NOMO-1 treated with dmso at 0.1 percent for 144 hours (cell line): ENCODE results near the gene COPG2.

Source experiments
- DNase-seq: peaks from one replicate; lab custom pipeline; 2025; ENCODE audit not compliant: unreplicated experiment; lab: John Stamatoyannopoulos, UW

The COPG2 gene

DNA sequence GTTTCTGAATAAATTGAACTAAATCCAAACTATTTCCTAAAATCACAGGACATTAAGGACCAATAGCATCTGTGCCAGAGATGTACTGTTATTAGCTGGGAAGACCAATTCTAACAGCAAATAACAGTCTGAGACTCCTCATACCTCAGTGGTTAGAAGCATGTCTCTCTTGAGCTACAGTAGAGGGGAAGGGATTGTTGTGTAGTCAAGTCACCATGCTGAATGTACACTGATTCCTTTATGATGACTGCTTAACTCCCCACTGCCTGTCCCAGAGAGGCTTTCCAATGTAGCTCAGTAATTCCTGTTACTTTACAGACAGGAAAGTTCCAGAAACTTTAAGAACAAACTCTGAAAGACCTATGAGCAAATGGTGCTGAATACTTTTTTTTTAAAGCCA lies 162.8 kb downstream of the COPG2 start:
- DNase-seq: no peak

DNA sequence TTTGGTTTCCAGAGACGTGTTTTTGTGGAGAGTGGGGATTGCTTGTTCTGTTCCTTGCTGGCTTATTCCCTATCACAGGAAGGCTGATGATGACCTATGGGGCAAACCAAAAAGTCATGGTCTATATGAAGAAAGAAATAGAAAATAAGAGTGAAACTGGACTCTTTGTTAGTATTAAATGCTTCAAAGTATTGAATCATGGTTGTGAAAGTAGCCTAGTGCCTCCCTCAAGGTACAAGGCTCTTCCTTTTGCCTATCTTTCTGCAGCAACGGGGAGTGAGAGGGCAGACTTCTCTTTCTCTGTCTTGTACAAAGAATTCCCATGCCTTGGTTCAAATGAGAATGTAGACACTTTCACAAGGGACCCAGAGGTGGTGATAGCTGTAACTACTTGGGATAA lies 167.6 kb downstream of the COPG2 start:
- DNase-seq: no peak

DNA sequence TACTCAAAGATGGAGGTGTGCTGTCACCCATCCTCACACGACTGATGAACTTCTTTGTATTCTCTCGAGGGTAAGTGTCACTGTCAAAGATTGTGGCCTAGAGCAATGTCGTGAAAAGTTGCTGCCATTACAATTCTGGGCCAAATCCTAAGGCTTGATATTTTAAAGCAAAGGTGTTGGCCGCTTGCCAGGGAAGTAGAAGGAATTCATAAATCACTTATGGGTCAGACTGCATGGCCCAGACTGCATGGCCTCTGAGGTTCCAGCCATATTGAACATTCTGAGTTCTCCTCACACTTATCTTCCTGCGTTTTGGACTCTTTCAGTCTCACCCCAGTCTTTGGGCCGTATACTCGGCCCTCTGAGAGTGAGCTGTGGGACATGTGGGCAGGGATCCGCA lies 168.1 kb downstream of the COPG2 start:
- no peak for DNase-seq

DNA sequence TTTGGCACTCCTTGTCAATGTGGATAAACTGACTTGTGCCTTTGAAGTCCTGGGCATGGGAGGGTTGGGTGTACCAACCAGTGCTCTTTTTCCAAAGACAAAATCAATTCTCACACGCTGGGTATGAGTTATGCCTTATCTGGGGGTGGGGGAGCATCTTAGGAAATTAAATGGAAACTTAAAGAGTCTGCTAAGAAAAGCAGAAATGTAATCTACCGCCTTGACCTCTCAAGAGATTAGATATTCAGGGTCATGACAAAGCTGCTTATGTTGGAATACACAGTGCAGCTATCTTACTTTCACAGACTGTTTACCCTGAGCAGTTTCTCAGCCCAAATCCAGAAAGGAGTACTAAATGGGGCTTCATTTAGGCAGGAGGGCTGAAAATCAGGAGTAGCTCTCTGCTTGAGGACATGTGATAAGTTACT lies 174.1 kb downstream of the COPG2 start:
- DNase-seq: no peak

DNA sequence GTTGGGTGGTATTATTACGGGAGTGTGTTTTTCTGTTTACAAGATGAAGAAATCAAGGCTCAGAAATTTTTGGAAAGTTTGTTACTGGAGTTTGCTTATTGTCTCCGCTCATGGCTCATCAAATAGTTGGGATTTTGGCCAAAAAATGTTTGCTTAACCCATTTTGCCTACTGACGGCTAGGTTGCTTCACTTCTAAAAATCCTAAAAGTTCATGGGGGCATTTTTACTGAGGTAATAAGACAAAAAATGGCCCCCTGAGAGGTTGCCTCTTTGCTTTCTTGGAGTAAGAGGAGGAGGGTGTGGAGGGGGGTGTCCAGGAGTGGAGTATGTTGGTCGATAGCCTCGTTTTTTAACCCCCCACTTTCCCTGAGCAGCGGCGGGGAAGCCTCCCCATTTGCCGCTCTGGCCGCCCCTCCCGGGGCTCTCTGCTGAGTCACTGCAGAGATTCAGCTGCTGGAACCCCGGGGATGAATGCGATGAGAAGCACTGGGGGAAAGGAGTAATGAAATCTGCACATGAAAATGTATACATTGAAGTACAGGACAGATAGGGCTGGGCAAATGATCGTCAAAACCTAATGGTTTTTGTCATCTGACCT lies 175.2 kb downstream of the COPG2 start:
- DNase-seq: no peak

DNA sequence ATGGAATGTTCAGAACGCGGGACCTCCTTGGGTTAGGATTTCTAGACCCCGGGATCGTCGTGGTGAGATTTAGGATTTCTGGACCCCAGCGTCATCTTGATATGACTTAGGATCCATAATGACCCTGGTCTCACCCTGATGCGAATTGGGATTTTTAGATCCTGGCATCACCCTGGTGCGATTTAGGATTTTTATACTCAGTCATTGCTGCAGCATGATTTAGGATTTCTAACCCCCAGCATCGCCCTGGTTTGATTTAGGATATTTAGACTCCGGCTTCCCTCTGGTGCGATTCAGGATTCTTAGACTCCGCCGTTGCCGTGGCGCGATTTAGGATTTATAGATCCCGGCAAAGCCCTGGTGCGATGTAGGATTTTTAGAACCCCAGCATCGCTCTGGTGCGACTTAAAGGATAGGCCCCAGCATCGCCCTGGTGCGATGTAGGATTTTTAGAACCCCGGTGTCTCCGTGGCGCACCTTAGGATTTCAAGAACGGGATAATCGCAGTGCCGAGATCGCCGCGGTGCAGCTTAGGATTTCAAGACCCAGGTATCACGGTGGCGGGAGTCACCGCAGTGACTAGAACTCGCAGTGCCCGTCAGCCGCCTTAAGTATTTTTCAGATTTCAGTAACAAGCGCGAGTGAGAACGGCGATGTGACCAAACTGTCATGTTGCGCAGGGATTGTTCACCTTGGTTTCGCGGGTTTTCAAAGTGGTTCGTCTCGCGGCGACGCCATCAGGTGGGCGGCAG lies 175.8 kb downstream of the COPG2 start:
- DNase-seq: no peak

DNA sequence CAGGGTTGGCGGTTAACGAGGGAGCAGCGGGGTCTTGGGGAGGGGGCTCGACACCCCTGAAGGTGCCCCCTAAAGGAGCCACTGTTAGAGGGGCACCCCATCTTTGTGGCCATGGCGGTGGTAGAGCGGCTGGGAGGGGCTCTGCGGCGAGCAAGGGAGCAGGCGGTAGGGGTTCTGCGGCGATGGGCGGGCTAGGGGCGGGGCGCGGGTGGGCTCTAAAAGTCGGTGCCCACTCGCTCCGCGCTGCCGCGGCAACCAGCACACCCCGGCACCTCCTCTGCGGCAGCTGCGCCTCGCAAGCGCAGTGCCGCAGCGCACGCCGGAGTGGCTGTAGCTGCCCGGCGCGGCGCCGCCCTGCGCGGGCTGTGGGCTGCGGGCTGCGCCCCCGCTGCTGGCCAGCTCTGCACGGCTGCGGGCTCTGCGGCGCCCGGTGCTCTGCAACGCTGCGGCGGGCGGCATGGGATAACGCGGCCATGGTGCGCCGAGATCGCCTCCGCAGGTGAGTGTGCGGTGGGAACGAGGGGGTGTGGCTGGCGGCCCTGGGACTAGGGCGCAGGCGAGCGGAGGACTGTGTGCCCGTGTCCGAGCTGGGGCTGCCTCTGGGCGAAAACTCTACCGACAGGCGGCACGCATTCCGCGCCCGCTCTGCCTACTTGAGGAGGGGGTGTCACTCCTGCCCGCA lies 176.6 kb downstream of the COPG2 start, which contains the start of gene MEST:
TSS of gene MEST (plus strand) at position 245 of the 682 bp plus-strand sequence. CDS start at position 474, 229 bp downstream.
- DNase-seq: no peak

DNA sequence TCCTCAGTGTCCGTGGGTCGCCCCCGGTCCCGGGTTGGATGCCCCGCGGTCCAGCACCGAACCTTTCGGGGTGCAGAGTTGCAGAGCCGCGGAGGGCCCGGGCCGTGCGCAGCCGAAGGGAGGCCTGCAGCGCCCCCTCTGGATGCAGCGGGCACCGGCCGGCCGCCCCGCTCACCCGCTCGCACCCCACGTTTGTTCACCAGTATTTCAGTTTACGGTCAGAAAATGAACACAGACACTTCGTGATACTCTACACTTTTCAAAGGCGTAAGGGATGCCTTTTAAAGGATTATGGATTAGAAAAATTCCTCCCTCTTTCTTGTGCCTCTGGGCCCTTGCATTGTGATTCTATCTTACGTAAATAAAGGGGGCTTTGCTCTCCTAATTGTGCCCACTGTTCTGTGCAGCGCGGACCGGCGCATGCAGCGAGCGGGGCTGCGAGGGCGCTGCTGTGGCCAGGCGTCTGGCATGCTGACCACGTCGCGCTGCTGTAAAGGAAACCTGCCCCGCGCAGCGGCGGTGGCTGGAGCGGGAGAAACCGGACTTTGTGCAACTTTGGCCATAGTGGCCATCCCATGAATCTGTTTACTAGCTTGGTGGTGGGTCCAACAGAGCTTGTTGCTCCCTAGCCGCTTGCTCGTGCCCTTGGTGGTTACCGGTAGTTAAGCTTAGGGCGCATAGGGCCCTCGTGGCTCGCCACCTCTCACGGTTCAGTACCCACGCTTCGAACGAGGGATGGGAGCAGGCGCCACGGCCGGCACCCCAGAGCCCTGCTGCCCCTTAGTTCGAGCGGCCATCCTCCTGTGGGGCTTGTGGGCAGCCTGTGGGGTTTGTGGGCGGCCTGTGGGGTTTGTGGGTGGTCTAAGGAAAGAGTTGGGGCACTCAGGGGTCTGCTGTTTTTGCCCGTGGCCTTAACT lies 177.4 kb downstream of the COPG2 start:
- DNase-seq: peak; percentile 5

DNA sequence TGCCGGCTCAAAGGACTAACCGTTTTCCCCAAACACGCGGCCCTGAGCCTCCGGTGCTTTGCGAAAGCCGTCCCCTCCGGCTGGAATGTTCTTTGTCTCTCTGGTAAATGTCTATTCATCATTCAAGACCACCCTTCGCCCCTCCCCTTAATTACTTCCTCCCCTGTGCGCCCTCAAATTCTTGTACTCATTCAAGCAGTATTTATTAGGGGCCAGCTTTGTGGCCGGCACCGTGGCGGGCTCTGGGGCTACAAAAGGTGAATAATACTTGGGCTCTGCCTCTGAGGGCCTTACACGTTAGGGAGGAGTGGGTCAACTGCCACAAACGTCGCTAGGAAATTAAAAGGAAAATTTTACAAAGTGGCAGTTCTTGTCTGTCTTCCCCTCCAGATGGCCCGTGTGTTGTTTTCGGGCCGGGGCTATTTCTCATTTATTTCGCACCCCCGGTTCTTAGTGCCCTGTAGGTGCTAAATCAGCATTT lies 178.2 kb downstream of the COPG2 start:
- DNase-seq: no peak

DNA sequence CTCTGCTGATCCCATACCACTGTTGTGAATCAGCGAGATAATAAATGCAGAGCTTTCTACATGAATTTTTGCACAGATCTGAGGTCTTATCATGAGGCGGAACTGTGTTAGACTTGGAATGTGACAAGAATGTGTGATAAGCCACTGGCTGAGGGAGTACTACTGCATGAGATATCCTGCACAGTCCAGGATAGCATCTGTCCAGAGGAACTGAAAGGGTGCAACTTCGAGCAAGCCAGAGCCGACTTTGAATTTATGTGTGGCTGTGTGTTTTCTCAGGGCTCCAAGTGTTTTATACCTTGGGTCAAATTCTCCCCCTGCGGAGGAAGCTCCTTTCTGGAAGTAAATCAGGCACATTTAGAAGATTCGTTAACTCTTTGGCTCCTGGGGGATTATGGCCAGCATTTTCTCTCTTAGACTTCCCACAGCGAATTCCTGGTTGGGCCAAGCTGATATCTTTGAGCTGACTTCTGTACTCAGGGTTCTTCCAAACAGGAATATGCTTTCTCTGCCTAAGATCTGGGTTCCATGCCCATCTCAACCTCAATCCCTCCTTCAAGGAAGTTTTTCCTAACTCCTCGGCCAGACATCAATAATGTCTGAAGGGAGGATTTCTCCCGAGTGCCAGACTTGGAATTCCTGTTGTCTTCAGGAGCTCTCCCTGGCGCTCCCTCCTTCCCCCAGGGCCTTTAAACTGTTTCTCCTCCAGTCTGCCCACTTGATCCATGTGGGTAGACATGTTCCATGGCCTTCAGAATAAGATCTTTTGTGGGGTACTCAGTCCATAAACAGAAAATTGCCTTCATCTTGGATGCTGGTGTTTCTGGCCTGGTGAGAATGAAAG lies 179.2 kb downstream of the COPG2 start:
- no peak for DNase-seq

DNA sequence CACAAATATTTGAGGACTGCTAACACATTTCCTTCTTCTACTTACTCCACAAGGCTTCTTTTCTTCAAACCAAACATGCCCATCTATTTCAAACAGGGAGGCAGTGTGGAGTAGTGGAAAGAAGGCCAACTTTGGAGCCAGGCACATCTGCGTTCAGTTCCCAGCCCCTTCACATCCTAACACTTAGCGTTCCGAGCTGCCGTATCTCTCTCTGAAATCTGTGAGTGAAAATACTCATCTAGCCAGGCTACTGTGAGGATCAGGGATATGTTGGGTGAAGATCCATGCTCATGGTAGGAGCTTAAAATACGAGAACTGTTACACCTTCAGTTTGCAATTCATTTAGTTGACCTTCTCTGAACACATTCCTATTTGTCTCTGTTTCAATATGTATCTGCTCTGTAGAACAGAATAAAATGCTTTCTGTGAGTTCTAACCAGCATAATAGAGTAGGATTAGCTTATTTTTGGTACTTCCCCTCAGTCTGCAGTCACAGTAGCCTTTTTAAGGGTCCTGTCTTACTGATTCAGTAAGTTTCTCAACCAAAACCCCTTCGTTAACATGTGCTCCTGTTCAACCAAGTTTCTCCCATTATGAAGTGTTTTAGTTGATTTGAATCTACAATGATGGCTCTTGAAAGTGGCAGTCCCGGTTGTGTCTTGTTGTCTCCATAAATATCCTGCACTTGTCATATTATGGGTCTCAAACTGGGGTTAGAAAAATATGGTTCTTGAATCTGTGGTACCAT lies 180.0 kb downstream of the COPG2 start:
- DNase-seq: no peak

DNA sequence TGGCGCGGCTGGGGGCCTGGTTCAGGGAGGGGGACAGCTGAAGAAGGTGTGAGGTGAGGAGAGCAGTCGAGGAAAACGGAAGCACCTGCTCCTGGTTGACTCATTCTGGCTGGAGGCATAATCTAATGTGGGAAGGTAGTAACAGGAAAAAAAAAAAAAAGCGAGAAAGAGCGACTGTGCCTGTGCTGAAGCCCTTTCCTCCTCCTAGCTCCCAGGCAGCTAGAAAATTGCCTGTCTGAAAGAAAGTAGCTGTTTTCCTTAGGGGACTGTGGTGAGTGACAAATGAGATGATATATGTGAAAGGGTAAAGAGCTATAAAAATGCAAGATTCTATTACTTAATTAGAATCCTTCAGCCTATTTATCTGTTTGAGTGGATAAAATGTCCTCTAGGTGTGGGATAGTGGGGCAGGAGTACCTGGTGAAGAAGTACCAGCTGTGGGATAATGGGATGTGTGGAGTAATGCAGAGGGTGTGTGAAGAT lies 181.6 kb downstream of the COPG2 start:
- no peak for DNase-seq

DNA sequence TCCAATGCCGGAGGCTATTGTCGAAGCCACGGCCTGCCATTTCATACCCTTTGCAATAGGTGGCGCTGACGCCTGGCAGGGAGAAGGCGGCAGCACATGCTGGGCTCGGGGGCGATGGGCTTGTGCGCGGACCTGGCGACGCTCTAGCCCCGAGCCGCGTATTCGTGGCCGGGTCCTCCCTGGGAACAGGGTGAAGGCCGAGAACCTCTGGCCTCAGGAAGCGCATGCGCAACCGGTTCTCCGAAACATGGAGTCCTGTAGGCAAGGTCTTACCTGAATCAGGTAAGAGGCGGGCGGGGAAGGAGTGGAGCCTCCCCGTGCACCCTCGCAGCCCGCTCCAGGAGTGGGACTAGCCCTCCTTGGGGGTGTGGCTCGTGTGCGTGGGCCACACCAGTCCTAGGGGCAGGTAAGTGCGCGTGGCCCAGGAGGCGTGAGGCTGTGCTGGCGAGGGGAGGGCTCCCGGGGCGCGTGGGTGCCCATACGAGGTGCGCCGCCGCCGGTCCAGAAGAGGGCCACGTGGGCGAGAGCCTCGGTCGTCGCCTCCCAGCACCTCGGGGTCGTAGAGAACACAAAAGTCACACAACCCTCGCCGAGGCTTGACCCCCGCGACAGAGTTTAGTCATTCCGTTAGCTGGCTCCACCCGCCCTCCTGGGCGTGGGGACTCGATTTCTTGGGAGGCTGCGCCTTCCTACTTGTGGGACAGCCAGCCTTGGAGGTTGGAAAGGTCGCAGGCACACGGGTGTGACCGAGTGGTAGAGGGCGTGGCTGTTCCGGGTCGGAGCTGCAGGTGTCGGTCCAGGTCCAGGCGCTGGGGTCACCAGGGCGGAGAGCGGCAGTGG lies 182.2 kb downstream of the COPG2 start:
- DNase-seq: peak; percentile 30

DNA sequence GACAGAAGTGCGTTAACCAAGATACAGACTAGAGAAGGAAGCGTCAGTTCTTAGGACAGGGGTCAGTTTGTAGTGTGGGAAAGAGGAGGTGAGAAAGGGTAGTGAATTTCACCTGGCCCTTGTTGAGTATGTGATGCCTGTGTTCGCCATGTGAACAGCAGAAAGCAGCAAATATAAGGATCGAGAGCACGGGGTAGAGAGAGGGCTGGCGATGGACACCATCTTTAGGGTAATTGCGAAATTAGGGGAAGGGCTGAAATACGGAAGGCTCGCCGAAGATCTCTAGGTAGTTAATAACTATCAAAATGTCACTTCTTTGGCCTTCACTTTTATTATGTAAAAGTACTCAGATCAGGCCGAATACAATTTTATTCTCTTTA lies 182.8 kb downstream of the COPG2 start:
- no peak for DNase-seq

DNA sequence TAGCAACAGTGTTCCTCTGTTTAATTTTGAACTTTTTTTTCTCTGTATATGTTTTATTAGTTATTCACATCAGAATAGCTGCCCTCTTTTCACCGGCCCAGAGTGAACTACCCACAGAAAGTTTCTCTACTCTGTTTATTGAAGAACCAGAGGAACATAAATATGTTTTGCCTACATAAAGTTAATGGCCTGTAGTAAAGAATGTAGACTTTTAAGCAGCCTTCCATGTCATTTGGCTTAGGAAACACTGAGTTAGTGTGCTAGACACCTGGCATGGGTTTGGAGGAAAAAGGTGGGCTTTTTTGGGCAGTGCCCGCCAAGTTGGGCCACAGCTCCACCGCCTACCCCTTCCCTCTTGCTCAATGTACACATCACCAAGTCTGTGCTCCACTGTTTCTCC lies 185.5 kb downstream of the COPG2 start:
- DNase-seq: no peak

DNA sequence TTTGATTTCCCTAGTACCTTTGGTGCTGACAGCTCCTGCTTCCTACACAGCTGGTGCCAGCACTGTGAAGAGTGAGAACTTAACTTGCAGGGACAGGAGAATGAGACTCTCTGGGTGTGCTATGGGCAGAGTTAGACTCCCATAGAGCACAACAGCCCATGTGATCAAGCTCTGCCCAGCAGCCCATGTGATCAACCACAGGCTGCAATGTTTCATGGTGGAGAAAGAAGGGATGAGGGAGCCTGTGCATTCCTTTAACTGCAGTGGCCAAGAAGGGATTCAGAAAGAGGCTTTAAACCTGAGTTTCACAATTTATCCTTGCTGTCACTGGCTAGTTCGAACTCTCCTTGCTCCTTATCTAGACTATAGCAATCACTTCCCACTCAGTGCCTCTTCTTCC lies 186.7 kb downstream of the COPG2 start:
- DNase-seq: no peak

DNA sequence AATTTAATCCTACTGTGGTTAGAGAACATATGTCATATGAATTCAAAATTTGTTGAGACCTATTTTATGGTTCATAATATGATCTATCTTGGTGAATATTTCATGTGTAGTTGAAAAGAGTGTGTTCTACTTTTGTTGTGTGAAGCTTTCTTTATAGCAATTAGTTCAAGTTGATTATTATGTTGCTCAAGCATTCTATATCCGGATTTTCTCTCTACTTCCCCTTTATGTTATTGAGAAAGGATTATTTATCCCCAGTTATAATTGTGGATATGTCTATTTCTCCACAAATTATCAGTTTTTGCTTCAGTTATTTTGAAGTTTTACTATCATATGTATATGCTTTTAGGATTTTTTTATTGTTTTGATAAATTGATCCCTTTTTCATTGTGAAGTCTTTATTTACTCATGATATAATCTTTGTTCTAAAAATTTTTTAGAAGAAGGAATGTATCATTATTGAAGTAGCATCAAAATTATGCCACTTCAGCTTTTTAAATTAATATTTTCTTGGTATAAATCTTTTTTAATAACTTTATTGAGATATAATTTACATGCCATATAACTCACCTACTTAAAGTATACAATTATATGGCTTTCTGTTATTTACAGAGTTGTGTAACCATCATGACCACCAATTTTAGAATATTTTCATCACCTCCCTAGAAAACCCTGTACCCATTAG lies 188.7 kb downstream of the COPG2 start:
- DNase-seq: no peak

DNA sequence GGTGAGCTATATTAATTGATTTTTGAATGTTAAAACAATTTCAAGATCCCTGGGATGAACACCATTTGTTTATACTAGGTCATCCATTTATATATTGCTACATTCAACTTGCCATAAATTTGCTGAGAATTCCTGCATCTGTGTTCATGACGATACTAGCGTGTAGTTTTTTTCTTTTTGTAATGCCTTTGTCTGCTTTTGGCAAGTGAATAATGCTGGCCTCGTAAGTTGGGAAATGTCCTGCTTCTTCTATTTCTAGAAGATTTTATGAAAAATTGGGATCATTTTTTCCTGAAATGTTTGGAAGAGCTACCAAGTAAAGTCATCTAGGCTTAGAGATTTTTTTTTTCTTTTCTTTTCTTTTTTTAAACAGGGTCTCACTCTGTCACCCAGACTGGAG lies 189.6 kb downstream of the COPG2 start:
- DNase-seq: no peak
